Neuronal stem cell (in vitro differentiated cells): ENCODE results near the gene ATG5.

Experiments used
- DNase-seq: peaks from one replicate; pipeline ENCODE4 v3.0.0-alpha.2; 2013; ENCODE audit warnings: low spot score
- H2AFZ ChIP-seq: one replicate; pipeline ENCODE4 v1.6.1; 2013; ENCODE audit warnings: mild to moderate bottlenecking, low read length, inconsistent platforms
- H2AK5ac ChIP-seq: 2 replicates; pipeline ENCODE4 v1.6.1; 2013; ENCODE audit warnings: low read depth, mild to moderate bottlenecking, inconsistent platforms, low read length, moderate library complexity, mixed read lengths
- H2BK120ac ChIP-seq: 2 replicates; pipeline ENCODE4 v1.6.1; 2013; ENCODE audit warnings: low read depth, mild to moderate bottlenecking, inconsistent platforms, low read length, moderate library complexity, mixed read lengths
- H2BK12ac ChIP-seq: one replicate; pipeline ENCODE4 v1.6.1; 2013; ENCODE audit warnings: low read length, inconsistent platforms
- H2BK15ac ChIP-seq: 2 replicates; pipeline ENCODE4 v1.6.1; 2013; ENCODE audit warnings: mild to moderate bottlenecking, low read length, inconsistent platforms, mixed read lengths
- H2BK5ac ChIP-seq: one replicate; pipeline ENCODE4 v1.6.1; 2013; ENCODE audit warnings: inconsistent platforms, mild to moderate bottlenecking, low read length, moderate library complexity
- H3K14ac ChIP-seq: one replicate; pipeline ENCODE4 v1.6.1; 2013; ENCODE audit warnings: low read length, inconsistent platforms
- H3K18ac ChIP-seq: 2 replicates; pipeline ENCODE4 v1.6.1; 2013; ENCODE audit warnings: low read length, inconsistent platforms
- H3K23ac ChIP-seq: 2 replicates; pipeline ENCODE4 v1.6.1; 2013; ENCODE audit warnings: low read depth, mild to moderate bottlenecking, mixed read lengths, low read length, inconsistent platforms; ENCODE audit not compliant: poor library complexity
- H3K27ac ChIP-seq: replicated peaks from 3 replicates; pipeline ENCODE4 v1.5.1; 2013; ENCODE audit warnings: low read length, inconsistent platforms
- H3K27me3 ChIP-seq, 3 experiments: 2 replicates each; pipeline ENCODE4 v1.6.1; 2013; ENCODE audit warnings: low read length in 3 of 3, mild to moderate bottlenecking in 2 of 3, inconsistent platforms in 1 of 3, low read depth in 1 of 3, mixed read lengths in 1 of 3, moderate library complexity in 1 of 3; ENCODE audit not compliant: control insufficient read depth in 3 of 3, insufficient read depth in 3 of 3
- H3K36me3 ChIP-seq, 2 donors: replicated peaks in 1 of 2; 2 replicates each; pipeline ENCODE4 v1.6.1; 2013; ENCODE audit warnings: low read length in 2 of 2; ENCODE audit not compliant: control insufficient read depth in 2 of 2, insufficient read depth in 2 of 2
- H3K4ac ChIP-seq: 2 replicates; pipeline ENCODE4 v1.6.1; 2013; ENCODE audit warnings: inconsistent platforms, mild to moderate bottlenecking, low read length, moderate library complexity
- H3K4me1 ChIP-seq, 2 donors: 1 replicate in 1 of 2; 2 replicates in 1 of 2; pipeline ENCODE4 v1.6.1; 2013; ENCODE audit warnings: low read length in 2 of 2, low read depth in 1 of 2; ENCODE audit not compliant: control insufficient read depth in 2 of 2, insufficient read depth in 1 of 2
- H3K4me2 ChIP-seq: one replicate; pipeline ENCODE4 v1.6.1; 2013; ENCODE audit warnings: mild to moderate bottlenecking, low read length, inconsistent platforms; ENCODE audit not compliant: insufficient read depth, poor library complexity, severe bottlenecking
- H3K4me3 ChIP-seq, 2 donors: 2 replicates each; pipeline ENCODE4 v1.5.1; 2013; ENCODE audit warnings: low read length in 2 of 2, mild to moderate bottlenecking in 2 of 2, inconsistent platforms in 1 of 2, moderate library complexity in 1 of 2
- H3K79me1 ChIP-seq: one replicate; pipeline ENCODE4 v1.6.1; 2013; ENCODE audit warnings: low read depth, mild to moderate bottlenecking, inconsistent platforms, low read length, moderate library complexity
- H3K9ac ChIP-seq: one replicate; pipeline ENCODE4 v1.6.1; 2013; ENCODE audit warnings: mild to moderate bottlenecking, low read depth, low read length, inconsistent platforms; ENCODE audit not compliant: poor library complexity
- H3K9me3 ChIP-seq, 2 donors: replicated peaks in 1 of 2; 2 replicates each; pipeline versions ENCODE3 to v1.6.1; 2013; ENCODE audit warnings: low read length in 2 of 2, mild to moderate bottlenecking in 2 of 2, inconsistent platforms in 1 of 2, low read depth in 1 of 2, mixed read lengths in 1 of 2, moderate library complexity in 1 of 2; ENCODE audit not compliant: control insufficient read depth in 2 of 2, insufficient read depth in 1 of 2
- H4K8ac ChIP-seq: one replicate; pipeline ENCODE4 v1.6.1; 2013; ENCODE audit warnings: low read depth, mild to moderate bottlenecking, inconsistent platforms, low read length, moderate library complexity
- H4K91ac ChIP-seq: one replicate; pipeline ENCODE4 v1.6.1; 2013; ENCODE audit warnings: low read length, low read depth, mild to moderate bottlenecking, inconsistent platforms; ENCODE audit not compliant: poor library complexity
- WGBS, 2 donors: extraction: QIAGEN DNeasy Blood & Tissue Kit; methylation state at CpG; one replicate each; pipeline ENCODE4 v1.1.7; 2013; ENCODE audit warnings: missing lambda C conversion rate in 2 of 2, mixed read lengths in 1 of 2; ENCODE audit not compliant: insufficient read length in 2 of 2, insufficient replicate concordance in 1 of 2; ENCODE audit errors: extremely low coverage in 2 of 2; 5-methylcytosine and 5-hydroxymethylcytosine counted together

Gene ATG5

GRCh38 chr6:106156863-106157262 lies 168.7 kb downstream of the ATG5 start:
- H3K14ac ChIP-seq = no peak overlapping the region
- no peak overlapping the region for H2AK5ac ChIP-seq
- no peak overlapping the region for H2BK15ac ChIP-seq
- no peak overlapping the region for H3K18ac ChIP-seq
- H3K4me3 ChIP-seq = no peak overlapping the region
- peaks cover 0 to 25% (median 0%) of the 10 kb centered on the region in 3 experiments for H3K27me3 ChIP-seq
- H3K9me3 ChIP-seq = no peaks in the 10 kb centered on the region
- H2BK12ac ChIP-seq = no peak overlapping the region
- H2AFZ ChIP-seq = no peak overlapping the region
- no peak overlapping the region for H4K8ac ChIP-seq
- no peak overlapping the region for H2BK120ac ChIP-seq
- H3K9ac ChIP-seq = no peak overlapping the region
- WGBS, 2 donors = no CpG with 5 or more reads among the region's 3 CpGs
- H3K4ac ChIP-seq = no peak overlapping the region
- no peak for DNase-seq
- H4K91ac ChIP-seq = no peak overlapping the region
- H3K4me1 ChIP-seq = no peaks in the 10 kb centered on the region
- H3K23ac ChIP-seq = no peak overlapping the region
- H3K27ac ChIP-seq = no peak overlapping the region
- H3K4me2 ChIP-seq = no peak overlapping the region
- H3K36me3 ChIP-seq = no peaks in the 10 kb centered on the region
- H3K79me1 ChIP-seq = no peaks in the 10 kb centered on the region
- H2BK5ac ChIP-seq = no peak overlapping the region

- H3K4me2 ChIP-seq = no peak overlapping the region
- no peak for DNase-seq
- no peak overlapping the region for H2AK5ac ChIP-seq
- H2BK5ac ChIP-seq = no peak overlapping the region
- H3K27ac ChIP-seq = no peak overlapping the region
- no peak overlapping the region for H2BK12ac ChIP-seq
- H4K91ac ChIP-seq = no peak overlapping the region
- H3K79me1 ChIP-seq = no peaks in the 10 kb centered on the region
- no peak overlapping the region for H3K4ac ChIP-seq
- peaks cover 0 to 26% (median 0%) of the 10 kb centered on the region in 3 experiments for H3K27me3 ChIP-seq
- H3K23ac ChIP-seq = no peak overlapping the region
- H3K36me3 ChIP-seq = no peaks in the 10 kb centered on the region
- H2BK15ac ChIP-seq = no peak overlapping the region
- no peak overlapping the region for H2BK120ac ChIP-seq
- no peaks in the 10 kb centered on the region for H3K9me3 ChIP-seq
- H3K18ac ChIP-seq = no peak overlapping the region
- H3K9ac ChIP-seq = no peak overlapping the region
- no CpG with 5 or more reads among the region's 3 CpGs for WGBS, 2 donors
- no peak overlapping the region for H4K8ac ChIP-seq
- H2AFZ ChIP-seq = no peak overlapping the region
- H3K14ac ChIP-seq = no peak overlapping the region
- H3K4me3 ChIP-seq = no peak overlapping the region
- H3K4me1 ChIP-seq = no peaks in the 10 kb centered on the region
Observed at GRCh38 chr6:106156413-106156812, 169.1 kb downstream of the ATG5 start.

- H3K14ac ChIP-seq = no peak overlapping the region
- no peak overlapping the region for H3K4me3 ChIP-seq
- no peak overlapping the region for H2BK15ac ChIP-seq
- no peaks in the 10 kb centered on the region for H3K79me1 ChIP-seq
- WGBS, 2 donors = no CpG with 5 or more reads among the region's 12 CpGs
- H4K91ac ChIP-seq = no peak overlapping the region
- no peak overlapping the region for H3K9ac ChIP-seq
- H3K23ac ChIP-seq = no peak overlapping the region
- H2BK5ac ChIP-seq = no peak overlapping the region
- DNase-seq = no peak
- H2BK120ac ChIP-seq = no peak overlapping the region
- peaks cover 0 to 25% (median 0%) of the 10 kb centered on the region in 3 experiments for H3K27me3 ChIP-seq
- no peak overlapping the region for H3K18ac ChIP-seq
- no peak overlapping the region for H3K4ac ChIP-seq
- no peak overlapping the region for H2BK12ac ChIP-seq
- no peaks in the 10 kb centered on the region for H3K9me3 ChIP-seq
- H3K4me2 ChIP-seq = no peak overlapping the region
- no peaks in the 10 kb centered on the region for H3K4me1 ChIP-seq
- no peak overlapping the region for H4K8ac ChIP-seq
- H2AFZ ChIP-seq = no peak overlapping the region
- H3K36me3 ChIP-seq = no peaks in the 10 kb centered on the region
- H3K27ac ChIP-seq = no peak overlapping the region
- no peak overlapping the region for H2AK5ac ChIP-seq
Observed at GRCh38 chr6:106155219-106155830, 170.2 kb downstream of the ATG5 start.

- no peak for DNase-seq
- Histone ChIP-seq H3K14ac (no peak overlapping the region), H3K4ac (no peak overlapping the region), H3K79me1 (no peaks in the 10 kb centered on the region), H3K4me2 (no peak overlapping the region), H4K8ac (no peak overlapping the region), H3K23ac (no peak overlapping the region), H2BK15ac (no peak overlapping the region), H2AFZ (no peak overlapping the region), H3K4me3 (no peak overlapping the region), H3K18ac (no peak overlapping the region), H3K9ac (no peak overlapping the region), H3K27me3 (peaks cover 0 to 19% (median 0%) of the 10 kb centered on the region in 3 experiments), H2BK5ac (no peak overlapping the region), H2BK12ac (no peak overlapping the region), H4K91ac (no peak overlapping the region), H2AK5ac (no peak overlapping the region), H3K9me3 (no peaks in the 10 kb centered on the region), H3K36me3 (no peaks in the 10 kb centered on the region), H2BK120ac (no peak overlapping the region), H3K27ac (no peak overlapping the region), H3K4me1 (no peaks in the 10 kb centered on the region)
- no CpG with 5 or more reads among the region's 8 CpGs for WGBS, 2 donors
Observed at GRCh38 chr6:106154326-106154725, 171.2 kb downstream of the ATG5 start.
